GM12872 (cell line): Measurements from ENCODE around the gene RABL6.

Experiments
- TF ChIP-seq, protein P1 (sequence below): IDR thresholded peaks from 3 replicates; pipeline ENCODE4 v1.5.1; 2011; ENCODE audit warnings: low read depth, mild to moderate bottlenecking, low read length, moderate library complexity; ENCODE audit not compliant: insufficient read depth

Gene RABL6

DNA sequence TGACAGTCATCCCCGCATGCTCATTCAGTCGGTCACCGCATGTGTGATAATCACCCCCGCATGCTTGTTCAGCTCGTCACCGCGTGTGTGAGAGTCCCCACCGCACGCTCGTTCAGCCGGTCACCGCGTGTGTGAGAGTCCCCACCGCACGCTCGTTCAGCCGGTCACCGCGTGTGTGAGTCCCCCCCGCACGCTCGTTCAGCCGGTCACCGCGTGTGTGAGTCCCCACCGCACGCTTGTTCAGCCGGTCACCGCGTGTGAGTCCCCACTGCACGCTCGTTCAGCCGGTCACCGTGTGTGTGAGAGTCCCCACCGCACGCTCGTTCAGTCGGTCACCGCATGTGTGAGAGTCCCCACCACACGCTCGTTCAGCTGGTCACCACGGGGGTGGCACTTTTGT is 82.1 kb downstream of the RABL6 start:
- TF ChIP-seq, protein P1, sequence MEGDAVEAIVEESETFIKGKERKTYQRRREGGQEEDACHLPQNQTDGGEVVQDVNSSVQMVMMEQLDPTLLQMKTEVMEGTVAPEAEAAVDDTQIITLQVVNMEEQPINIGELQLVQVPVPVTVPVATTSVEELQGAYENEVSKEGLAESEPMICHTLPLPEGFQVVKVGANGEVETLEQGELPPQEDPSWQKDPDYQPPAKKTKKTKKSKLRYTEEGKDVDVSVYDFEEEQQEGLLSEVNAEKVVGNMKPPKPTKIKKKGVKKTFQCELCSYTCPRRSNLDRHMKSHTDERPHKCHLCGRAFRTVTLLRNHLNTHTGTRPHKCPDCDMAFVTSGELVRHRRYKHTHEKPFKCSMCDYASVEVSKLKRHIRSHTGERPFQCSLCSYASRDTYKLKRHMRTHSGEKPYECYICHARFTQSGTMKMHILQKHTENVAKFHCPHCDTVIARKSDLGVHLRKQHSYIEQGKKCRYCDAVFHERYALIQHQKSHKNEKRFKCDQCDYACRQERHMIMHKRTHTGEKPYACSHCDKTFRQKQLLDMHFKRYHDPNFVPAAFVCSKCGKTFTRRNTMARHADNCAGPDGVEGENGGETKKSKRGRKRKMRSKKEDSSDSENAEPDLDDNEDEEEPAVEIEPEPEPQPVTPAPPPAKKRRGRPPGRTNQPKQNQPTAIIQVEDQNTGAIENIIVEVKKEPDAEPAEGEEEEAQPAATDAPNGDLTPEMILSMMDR, result no peak

DNA sequence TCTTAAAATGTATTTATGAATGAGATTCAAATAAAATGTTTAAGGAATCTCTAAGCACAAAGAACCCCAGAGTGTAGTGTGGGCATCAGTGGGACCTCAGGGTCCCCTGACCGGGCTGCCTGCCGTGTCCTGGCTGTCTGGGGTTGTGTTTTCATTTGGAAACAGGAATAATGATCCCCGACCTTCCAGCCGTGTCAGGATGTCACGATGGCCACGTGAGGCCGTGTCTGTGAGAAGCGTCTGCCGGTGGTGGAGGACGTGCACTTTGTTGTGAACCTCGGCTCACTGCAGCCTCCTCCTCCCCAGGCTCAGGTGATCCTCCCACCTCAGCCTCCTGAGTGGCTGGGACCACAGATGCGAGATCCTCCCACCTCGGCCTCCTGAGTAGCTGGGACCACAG is 82.9 kb downstream of the RABL6 start:
- TF ChIP-seq, protein P1, result no peak
